Inferior parietal cortex (tissue), 1 donor: ENCODE measurements around the gene B4GALNT4.
"Not testable (repeated sequence)": the region's sequence is repeated elsewhere in the genome, so short reads cannot be mapped to it uniquely, and the experiment has no call there.

Source experiments
- DNase-seq: peaks from one replicate; pipeline ENCODE4 v3.0.0-alpha.2; 2016; ENCODE audit errors: extremely low spot score

Gene B4GALNT4, protein sequence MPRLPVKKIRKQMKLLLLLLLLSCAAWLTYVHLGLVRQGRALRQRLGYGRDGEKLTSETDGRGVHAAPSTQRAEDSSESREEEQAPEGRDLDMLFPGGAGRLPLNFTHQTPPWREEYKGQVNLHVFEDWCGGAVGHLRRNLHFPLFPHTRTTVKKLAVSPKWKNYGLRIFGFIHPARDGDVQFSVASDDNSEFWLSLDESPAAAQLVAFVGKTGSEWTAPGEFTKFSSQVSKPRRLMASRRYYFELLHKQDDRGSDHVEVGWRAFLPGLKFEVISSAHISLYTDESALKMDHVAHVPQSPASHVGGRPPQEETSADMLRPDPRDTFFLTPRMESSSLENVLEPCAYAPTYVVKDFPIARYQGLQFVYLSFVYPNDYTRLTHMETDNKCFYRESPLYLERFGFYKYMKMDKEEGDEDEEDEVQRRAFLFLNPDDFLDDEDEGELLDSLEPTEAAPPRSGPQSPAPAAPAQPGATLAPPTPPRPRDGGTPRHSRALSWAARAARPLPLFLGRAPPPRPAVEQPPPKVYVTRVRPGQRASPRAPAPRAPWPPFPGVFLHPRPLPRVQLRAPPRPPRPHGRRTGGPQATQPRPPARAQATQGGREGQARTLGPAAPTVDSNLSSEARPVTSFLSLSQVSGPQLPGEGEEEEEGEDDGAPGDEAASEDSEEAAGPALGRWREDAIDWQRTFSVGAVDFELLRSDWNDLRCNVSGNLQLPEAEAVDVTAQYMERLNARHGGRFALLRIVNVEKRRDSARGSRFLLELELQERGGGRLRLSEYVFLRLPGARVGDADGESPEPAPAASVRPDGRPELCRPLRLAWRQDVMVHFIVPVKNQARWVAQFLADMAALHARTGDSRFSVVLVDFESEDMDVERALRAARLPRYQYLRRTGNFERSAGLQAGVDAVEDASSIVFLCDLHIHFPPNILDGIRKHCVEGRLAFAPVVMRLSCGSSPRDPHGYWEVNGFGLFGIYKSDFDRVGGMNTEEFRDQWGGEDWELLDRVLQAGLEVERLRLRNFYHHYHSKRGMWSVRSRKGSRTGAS

GRCh38 chr11:369336-370018 lies at the start of gene B4GALNT4:
Gene B4GALNT4, plus strand, starts transcription at chr11:369499. Its CDS starts 305 bp downstream, at chr11:369804.
- no peak for DNase-seq

GRCh38 chr11:319888-320273 lies 49.4 kb upstream of the B4GALNT4 start:
- DNase-seq = not testable (repeated sequence)

DNA sequence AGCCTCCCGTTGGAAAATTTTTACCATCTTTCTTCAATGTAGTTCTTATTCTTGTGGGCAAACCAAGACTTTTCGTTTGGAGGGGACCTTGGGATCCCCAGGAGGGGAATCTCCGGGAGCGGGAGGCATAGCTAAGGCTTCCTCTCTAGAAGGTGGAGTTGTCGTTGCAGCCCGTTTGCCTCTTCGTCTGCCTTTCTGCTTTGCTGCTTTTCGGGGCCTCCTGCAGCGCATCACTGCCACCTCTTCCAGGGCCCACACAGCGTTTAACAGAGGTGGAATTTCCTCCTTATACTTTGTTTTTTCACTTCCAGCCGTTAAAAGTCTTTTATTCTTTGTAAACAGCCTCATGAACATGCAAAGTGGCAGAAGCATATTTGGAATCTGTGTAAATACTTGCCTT lies 45.1 kb upstream of the B4GALNT4 start:
- DNase-seq = no peak

- not testable (repeated sequence) for DNase-seq
Observed at GRCh38 chr11:324593-325517, 44.4 kb upstream of the B4GALNT4 start.

DNA sequence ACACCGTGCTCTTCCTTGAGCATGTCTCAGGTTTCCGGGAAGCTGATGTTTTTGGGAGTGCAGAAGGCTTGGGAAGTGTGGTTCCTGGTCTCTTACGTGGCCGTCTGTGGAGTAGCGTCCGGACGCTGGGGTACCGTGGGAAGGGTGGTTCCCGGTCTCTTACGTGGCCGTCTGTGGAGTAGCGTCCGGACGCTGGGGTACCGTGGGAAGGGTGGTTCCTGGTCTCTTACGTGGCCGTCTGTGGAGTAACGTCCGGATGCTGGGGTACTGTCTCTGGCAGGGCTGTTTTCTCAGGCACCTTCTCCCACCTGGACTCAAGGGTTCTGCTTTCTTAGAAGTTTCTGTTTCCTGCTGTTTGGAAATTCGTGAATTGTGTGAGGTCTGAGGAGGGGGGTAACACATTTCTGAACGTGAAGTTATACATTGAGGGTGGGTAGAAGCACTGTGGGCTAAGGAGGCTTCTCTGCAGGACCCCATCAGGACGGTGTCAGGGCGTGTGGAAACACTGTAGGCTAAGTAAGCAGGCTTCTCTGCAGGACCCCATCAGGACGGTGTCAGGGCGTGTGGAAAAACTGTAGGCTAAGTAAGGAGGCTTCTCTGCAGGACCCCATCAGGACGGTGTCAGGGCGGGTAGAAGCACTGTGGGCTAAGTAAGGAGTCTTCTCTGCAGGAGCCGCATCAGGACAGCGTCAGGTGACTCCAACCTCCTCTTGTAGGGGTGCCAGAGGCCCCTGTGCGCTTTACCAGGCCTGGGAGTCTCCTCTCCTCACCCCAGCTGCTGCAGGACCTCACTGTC lies 43.3 kb upstream of the B4GALNT4 start:
- no peak for DNase-seq

- no peak for DNase-seq
Observed at GRCh38 chr11:326592-326841, 42.8 kb upstream of the B4GALNT4 start.

GRCh38 chr11:326842-327580 lies 42.3 kb upstream of the B4GALNT4 start:
- no peak for DNase-seq

DNA sequence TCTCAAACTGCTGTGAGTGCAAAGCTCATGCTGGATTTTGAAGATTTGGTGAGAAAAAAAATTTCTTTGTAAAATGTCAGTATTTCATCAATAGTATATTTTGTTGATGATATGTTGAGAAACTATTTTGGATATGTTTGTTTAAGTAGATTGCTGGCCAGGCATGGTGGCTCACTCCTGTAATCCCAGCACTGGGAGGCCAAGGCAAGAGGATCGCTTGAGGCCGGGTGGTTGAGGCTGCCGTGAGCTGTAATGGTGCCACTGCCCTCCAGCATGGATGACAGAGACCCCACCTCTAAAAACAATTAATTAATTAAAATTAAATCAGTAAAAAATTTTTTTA lies 41.7 kb upstream of the B4GALNT4 start:
- no peak for DNase-seq

DNA sequence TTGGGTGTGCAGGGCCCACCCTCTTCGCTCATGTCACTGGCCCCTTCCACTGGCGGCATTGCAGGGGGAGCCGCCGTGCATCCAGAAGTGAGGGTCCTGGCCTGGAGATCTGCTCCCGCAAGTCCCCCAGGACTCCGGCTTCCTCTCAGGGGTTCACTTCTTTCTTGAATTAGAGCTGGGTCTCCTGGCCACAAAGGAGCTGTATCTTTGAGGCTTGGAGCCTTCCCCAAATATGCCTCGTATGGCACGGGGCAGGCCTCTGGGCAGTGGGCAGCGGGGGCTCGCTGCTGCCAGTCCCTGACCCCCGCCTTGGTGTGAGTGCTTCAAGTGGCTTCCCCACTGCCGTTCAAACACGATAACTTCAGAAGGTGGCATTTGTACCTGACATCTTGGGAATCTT lies 41.3 kb upstream of the B4GALNT4 start:
- no peak for DNase-seq

- DNase-seq = not testable (repeated sequence)
Observed at GRCh38 chr11:328516-329100, 40.7 kb upstream of the B4GALNT4 start.

DNA sequence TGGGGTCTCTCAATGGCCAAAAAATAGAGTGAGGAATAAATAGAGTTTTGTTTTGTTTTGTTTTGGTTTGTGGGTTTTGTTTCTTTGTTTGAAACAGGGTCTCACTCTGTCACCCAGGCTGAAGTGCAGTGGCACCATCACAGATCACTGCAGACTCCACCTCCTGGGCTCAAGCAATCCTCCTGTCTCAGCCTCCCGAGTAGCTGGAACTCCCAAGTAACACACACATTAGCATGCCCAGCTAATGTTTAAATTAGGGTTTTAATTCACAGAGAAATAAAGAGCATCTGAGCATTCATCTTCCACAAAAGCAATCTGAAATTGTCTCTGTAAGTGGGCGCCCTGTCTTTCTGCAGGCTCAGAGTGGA lies 39.4 kb upstream of the B4GALNT4 start:
- no peak for DNase-seq

GRCh38 chr11:330307-330693 lies 39.0 kb upstream of the B4GALNT4 start:
- no peak for DNase-seq

GRCh38 chr11:330694-331357 lies 38.5 kb upstream of the B4GALNT4 start:
- DNase-seq = no peak

GRCh38 chr11:331358-332060 lies 37.8 kb upstream of the B4GALNT4 start:
- DNase-seq = no peak

- DNase-seq = no peak
Observed at GRCh38 chr11:332651-333480, 36.4 kb upstream of the B4GALNT4 start.

DNA sequence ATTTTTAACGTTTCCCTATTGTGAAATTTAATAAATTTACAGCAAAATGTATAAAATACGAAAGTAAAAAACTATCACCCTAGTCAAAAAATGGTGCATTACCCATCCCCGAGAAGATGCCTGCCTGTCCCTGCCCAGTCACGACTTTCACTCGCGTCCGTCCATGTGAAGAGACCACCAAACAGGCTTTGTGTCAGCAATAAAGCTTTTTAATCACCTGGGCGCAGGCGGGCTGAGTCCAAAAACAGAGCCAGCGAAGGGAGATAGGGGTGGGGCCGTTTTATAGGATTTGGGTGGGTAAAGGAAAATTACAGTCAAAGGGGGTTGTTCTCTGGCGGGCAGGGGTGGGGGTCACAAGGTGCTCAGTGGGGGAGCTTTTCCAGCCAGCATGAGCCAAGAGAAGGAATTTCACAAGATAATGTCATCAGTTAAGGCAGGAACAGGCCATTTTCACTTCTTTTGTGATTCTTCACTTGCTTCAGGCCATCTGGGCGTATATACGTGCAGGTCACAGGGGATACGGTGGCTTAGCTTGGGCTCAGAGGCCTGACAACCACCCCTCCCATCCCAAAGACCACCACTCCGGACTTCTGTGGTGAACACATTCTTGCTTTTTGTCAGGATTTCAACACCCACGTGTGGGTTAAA lies 35.6 kb upstream of the B4GALNT4 start:
- not testable (repeated sequence) for DNase-seq
